GM18499 (cell line): ENCODE data around the gene CPLANE2.
"Not testable (repeated sequence)": the region's sequence is repeated elsewhere in the genome, so short reads cannot be mapped to it uniquely, and the experiment has no call there.

Source experiments
- ATAC-seq: cut with Tn5 transposase; IDR thresholded peaks from one replicate; pipeline ENCODE4 v1.9.1; 2021; ENCODE audit warnings: moderate number of reproducible peaks; ENCODE audit not compliant: insufficient read depth, unreplicated experiment

Gene CPLANE2

GRCh38 chr1:16210581-16210980, 26.4 kb downstream of the CPLANE2 start:
- no peak for ATAC-seq

DNA sequence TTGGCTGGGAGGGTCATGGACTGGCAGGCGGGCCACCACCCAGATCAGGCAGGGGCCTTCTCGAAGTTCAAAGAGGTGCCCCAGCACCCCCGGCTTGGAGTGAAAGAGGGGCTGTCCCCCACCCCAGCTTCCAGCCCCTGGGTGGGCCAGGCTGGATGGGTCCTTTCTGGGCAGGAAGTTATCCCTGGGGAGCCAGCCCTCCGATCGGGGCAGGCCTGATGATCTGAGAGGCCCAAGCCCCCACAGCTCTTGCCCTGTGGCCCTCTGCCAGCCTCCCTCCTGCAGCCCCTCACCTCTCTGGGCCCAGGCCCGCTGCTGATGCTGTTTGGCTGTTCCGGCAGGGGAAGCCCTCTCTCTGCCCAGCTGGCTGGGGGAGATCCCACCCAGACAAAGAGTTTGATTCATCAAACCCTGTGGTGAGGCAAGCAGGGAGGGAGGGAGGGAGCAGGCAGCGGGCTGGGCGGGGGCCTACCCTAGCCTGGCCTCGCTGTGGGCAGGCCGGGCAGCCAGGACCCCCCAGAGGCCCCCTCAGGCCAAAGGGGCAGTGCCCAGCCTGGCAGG, 27.1 kb downstream of the CPLANE2 start:
- ATAC-seq, result no peak

DNA sequence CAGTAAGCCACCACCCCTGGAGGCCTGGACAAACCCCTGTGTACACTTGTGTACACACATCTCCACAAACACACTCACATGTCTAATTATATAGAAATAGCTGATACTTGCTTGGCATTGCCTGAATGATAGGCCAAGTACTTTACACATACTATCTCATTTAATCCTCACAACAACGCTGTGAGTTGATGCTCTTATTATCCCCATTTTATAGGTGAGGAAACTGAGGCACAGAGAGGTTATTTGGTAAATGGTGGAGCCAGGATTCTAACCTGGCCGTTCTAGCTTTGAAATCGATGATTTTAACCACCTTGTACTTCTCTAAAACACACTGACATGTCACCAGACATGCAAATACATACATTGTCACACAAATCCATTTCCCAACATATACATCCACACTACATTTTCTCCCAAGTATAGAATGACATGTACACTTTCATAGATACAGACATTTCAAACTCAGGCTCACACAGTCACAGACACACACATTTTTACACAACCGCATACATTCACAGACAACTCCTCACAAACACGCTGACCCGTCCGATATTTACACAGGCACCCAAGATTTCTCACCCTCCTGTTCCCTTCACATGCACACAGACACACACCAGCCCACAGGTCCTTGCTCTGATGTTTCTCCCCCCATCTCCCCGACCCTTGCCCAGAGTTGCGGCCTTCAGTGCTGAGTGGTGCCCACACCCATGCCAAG, 27.7 kb downstream of the CPLANE2 start:
- ATAC-seq, result no peak

- ATAC-seq, result no peak
Measured at GRCh38 chr1:16208270-16208987, 28.6 kb downstream of the CPLANE2 start.

GRCh38 chr1:16207318-16208269, 29.4 kb downstream of the CPLANE2 start:
- ATAC-seq, result no peak

- ATAC-seq, result no peak
Measured at GRCh38 chr1:16206547-16207317, 30.3 kb downstream of the CPLANE2 start.

GRCh38 chr1:16205891-16206546, 31.0 kb downstream of the CPLANE2 start:
- no peak for ATAC-seq

DNA sequence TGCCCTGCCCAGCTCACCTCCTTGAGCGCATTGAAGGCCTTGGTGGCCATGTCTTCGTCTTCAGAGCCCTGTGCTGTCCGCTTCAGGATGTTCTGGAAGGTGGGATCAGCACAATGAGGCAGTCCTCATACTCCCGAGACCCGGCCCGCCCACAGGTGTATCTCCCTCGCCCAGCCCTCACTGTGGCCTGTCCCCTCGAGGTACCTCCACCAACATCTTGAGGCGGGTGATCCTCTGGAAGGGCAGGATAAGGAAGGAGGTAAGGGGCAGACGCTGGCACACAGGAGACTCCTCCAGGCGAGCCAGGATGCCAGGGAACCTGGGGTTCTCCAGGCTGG, 31.7 kb downstream of the CPLANE2 start:
- ATAC-seq, result no peak

DNA sequence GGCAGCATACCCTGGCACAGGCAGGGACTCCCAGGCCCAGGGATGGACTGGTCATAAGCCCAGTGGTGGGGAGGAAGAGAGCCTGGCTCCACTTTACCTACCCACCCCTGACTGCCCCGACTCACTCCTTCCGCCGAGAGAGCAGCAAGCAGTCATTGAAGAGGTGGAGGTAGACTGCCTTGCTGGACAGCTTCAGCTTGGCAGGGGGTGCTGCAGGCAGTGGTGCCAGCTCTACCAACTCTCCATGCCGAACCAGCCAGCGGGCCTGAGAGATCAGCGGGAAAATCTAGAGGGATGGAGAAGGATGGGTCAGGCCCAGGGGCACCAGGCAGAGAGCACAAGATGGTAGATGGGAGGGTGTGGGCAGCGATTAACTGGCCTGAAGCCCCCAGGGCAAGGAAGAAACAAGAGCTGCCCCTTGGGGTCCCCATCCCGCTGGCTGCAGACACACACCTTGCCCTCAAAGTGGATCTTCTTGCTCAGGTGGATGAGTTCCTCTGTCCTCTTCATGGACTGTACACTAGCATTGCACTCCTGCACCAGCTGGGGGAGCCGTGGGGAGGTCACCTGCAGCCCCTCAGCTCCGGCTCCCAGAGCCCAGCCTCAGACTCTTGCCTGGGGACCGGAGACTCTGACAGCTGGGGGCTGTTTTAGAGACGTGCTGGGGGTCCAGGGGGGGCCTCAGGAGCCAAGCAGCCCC, 32.2 kb downstream of the CPLANE2 start:
- no peak for ATAC-seq

DNA sequence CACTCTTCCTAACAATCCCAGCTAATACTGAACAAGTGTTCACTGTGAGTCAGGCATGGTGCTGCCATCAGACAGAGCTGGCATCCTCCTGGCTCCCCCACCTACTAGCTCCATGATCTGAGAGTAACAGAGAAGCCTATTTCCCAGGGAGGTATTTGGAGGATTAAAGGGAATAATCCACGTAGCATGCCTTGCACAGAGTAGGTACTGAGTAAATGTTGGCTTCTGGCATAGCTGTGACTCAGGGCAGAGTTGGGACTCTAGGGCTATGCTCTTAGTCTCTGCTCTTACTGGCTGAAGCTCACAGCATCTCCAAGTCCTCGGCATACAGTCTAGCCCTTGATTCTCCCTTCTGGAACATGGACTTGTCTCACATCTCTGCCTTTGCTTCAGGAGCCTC, 32.8 kb downstream of the CPLANE2 start:
- ATAC-seq, result no peak

- no peak for ATAC-seq
Measured at GRCh38 chr1:16203550-16203949, 33.4 kb downstream of the CPLANE2 start.

GRCh38 chr1:16202281-16203210, 34.4 kb downstream of the CPLANE2 start:
- no peak for ATAC-seq

DNA sequence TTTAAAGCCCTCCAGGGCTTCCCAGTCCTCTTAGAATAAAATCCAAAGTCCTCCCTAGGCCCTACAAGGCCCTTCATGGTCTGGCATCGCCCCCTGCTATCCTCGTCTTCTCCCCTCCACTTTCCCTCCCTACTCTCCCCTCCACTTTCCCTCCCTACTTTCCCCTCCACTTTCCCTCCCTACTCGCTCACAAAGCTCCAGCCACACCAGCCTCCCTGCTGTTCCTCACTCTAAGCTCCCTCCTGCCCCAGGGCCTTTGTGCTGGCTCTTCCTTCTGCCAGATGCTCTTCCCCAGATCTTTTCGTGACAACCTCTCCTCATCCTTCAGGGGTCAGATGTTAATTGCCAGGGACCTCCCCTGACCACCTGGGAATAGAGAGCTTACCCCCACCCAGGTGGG, 37.3 kb downstream of the CPLANE2 start:
- ATAC-seq, result no peak

- no peak for ATAC-seq
Measured at GRCh38 chr1:16199157-16199501, 37.9 kb downstream of the CPLANE2 start.

DNA sequence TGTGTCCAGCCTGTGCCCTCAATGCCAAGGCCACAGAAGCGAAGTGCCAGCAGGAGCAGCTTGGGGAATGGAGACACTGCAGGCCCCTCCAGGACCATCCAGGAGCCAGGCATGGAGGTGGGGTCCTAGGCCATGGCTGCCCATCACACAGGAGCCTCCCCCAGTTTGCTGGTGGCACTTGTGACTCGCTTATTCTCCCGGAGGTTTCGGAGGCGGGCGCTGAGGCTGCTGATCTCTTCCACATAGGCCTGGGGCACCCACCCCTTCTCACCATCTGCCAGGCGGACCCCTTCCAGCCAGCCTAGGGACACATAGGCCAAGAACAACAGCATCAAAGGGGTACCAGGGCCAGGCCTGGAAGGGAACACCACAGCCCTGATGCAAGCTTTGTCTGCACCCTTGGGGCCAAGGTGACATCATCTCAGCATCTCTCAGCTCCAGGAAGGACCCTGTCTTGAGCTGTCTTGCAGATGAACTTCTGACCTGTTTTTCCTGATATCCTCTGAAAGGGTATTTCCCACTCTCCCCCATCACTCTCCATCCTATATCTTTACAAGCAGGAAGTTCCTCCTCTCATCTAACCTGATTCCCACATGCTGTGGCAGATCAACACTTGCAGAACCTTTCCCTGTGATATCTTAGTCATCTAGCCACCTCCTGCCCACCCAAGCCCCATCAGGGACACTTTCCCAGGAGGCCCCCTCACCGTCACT, 38.4 kb downstream of the CPLANE2 start:
- no peak for ATAC-seq

DNA sequence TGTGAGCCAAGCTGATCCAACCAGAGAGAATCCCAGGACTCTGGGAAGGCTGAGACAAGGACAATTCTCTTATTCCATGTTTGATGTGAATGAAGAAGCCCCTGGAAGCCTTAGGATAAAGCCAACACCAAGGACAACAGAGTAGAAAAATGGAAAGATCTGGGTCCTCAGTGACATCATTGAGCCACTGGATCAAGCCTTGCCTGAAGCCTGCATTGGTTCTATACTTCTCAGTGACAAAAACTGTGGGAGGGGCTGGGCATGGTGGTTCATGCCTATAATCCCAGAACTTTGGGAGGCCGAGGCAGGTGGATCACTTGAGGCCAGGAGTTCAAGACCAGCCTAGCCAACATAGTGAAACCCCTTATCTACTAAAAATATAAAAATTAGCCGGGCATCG, 40.1 kb downstream of the CPLANE2 start:
- no peak for ATAC-seq

GRCh38 chr1:16196139-16196538, 40.8 kb downstream of the CPLANE2 start:
- ATAC-seq, result not testable (repeated sequence)
